Hematopoietic multipotent progenitor cell treated with erythropoietin and hydrocortisone succinate and interleukin-3 and kit ligand, for 4 days (in vitro differentiated cells): ENCODE data around the gene C14orf93.
A peak's percentile ranks its signal among the peaks of the same experiment; 100 is the strongest.
"Not testable (repeated sequence)": the region's sequence is repeated elsewhere in the genome, so short reads cannot be mapped to it uniquely, and the experiment has no call there.

Experiments
- DNase-seq: peaks from one replicate; pipeline ENCODE4 v3.0.0-alpha.2; 2015

Gene C14orf93

DNA sequence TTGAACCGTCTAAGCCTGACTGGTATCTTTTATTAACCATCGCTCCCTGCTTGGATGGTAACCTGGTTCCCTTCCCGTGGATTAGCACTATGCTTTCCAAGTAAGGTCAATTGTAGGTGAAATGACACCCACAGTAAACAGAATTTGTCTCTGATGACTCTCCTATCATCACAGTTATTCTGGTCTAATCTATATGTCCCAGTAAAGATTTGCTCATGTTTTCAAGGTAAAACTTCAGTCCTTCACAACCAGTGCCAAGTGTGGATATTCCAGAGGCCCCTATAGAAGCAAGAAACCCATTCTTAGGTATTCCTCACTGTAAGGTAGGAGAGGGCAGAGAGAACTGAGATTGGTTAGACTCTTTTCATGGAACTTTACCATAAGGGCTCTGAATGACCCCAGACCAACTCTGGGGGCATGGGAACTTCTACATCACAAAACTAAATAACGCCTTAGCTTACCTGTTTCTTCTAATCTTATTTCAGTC is 43.1 kb downstream of the C14orf93 start:
- DNase-seq, result no peak

DNA sequence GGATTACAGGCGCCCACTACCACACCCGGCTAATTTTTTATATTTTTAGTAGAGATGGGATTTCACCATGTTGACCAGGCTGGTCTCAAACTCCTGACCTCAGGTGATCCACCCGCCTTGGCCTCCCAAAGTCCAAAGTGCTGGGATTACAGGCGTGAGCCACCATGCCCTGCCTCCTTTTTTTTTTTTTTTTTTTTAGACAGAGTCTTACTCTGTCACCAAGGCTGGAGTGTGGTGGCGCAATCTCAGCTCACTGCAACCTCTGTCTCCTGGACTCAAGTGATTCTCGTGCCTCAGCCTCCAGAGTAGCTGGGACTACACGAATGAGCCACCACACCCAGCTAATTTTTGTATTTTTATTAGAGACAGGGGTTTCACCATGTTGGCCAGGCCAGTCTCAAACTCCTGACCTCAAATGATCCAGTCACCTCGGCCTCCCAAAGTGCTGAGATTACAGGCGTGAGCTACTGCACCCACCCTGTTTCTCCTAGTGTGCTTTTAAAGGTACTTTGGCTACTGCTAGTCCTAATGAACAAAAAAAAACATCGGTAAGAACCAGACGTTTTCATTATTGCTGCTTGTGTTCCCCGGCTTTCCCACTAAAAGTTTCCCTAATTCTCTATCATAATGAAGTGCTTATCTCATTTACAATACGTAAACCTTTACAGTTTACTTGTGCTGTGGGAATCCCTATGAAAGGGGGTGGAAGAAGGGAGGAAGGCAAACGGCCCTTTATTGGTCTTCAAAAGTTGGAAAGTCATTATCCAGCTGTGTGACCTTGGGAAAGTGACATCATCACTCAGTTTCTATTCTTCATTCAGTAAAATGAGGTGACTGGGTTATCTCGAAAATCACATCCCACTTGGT is 43.8 kb downstream of the C14orf93 start:
- DNase-seq, result not testable (repeated sequence)

DNA sequence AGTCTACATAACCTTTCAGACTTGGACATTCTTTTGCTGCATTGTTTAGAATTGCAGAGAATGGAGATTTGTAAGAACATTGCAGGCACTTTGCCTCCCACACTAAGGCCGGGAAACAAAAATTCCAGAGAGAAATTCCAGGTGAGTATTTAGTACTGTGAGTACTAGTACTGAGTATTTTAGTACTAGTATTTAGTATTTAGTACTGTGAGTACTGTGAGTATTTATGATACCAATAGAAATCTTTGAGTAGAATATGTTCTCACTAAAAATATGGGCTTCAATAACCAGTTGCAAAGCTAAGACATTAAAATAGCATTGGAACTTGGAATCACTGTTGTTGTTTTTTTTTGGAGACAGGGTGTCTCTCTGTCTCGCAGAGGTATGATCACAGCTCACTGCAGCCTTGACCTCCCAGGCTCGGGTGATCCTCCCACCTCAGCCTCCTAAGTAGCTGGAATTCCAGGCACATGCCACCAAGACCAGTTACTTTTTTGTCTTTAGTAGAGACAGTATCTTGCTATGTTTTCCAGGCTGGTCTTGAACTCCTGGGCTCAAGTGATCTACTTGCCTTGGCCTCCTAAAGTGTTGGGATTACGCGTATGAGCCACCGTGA is 47.8 kb downstream of the C14orf93 start:
- DNase-seq, result no peak

DNA sequence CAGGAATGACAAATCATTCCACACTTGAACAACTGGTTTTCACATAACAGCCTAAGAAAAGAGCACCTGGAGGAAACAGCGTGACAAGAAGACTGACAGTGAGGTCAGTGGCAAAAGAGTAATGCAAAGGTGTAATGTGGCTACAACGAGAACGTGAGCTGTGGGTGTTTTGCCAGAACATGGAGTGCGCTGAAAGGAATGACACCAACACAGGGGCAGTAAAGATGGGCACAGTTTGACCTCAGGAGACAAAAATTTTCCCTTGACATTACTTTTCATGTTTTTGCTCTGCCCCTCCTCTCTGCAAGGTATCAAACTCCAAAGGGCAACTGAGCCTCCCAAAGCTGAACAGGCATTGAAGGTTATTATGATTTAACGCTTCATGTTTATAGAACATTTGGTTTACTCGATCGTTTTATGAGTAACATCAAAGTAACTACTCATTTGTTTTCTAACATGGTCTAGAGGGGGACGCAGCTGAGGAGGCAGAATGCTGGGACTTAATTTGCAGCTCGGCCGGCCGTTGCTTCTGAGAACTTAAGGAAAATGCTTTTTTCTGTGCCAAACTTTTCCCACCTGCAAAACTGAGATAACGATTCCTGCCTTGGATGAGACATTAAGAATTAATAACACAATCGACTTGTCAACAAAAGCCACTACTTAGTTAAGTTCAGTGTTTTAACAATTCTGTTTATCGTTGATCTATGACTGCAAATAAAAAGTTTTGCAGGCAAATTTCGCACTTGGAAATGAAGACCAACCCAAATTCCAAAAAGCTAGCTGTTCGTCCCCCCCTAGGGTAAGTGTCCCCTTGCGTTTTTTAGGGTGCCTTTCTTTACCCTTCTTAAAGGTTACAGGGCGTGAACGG is 54.0 kb downstream of the C14orf93 start:
- DNase-seq, result peak; percentile 59

DNA sequence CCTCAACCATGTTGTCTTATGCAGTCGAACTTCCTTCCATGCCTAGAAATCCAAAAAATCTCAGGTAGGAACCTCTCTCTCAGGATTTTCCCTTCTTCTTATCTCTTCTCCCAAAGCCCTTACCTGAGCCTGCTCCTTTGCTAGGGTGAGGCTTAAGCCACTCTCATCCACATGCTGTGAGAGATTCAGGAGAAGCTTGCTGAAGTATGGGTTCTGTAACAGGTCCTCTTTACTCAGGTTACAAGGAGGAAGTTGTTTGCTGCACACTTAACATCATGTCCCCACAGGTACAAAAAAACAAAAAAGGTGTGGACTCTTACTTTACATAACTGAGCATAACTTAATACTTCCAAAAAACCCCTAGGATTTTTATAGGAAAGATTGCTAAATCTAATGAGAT is 57.5 kb downstream of the C14orf93 start:
- DNase-seq, result no peak

DNA sequence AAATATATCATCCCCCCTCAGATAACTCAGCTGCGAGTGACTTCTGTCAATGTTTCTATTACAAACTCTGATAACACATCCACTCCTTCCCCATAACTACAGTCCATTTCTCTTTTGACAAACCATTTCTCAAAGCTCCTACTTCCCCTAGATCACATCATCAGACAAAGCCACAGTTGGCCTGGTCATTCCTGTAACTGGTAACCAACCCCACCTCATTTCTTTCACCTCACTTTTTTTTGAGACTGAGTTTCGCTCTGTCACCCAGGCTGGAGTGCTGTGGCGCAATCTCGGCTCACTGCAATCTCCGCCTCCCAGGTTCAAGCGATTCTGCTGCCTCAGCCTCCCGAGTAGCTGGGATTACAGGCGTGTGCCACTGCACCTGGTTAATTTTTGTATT is 58.1 kb downstream of the C14orf93 start:
- peak; percentile 41 for DNase-seq

DNA sequence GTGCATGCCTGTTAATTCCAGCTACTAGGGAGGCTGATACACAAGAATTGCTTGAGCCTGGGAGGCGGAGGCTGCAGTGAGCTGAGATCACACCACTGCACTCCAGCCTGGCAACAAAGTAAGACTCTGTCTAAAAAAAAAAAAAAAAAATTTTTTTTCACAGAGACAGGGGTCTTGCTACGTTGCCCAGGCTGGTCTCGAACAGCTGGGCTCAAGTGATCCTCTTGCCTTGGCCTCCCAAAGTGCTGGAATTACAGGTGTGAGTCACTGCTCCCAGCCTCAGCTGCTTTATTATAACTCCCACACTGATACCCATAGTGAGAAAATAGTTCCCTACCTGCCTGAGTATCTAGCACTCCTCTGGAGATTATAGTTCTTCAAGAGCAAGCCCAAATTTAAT is 64.3 kb downstream of the C14orf93 start:
- DNase-seq, result no peak

DNA sequence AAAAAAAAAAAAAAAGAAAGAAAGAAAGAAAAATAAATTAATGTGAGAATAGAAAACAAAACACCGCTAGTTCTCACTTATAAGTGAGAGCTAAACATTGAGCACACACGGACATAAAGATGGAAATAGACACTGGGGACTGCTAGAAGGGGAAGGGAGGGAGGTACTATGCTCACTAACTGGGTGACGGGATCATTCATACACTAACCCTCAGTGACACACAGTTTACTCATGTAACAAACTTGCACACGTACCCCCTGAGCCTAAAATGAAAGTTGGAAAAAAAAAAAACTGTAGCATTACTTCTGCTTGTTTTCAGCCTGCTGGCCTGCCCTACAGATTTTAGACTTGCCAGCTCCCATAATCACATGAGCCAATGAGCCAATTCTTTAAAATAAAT is 70.3 kb downstream of the C14orf93 start:
- DNase-seq, result no peak
